DND-41 (cell line): ENCODE data around the gene EMILIN2.

Experiments
- EZH2 ChIP-seq: IDR thresholded peaks from 3 replicates; pipeline ENCODE4 v1.6.1; 2012; ENCODE audit warnings: borderline replicate concordance, low read depth, mild to moderate bottlenecking, moderate library complexity, low read length, inconsistent platforms; ENCODE audit not compliant: severe bottlenecking
- TF ChIP-seq, protein P1 (sequence below): IDR thresholded peaks from 2 replicates; pipeline ENCODE4 v1.5.1; 2012; ENCODE audit warnings: borderline replicate concordance, low read length, moderate library complexity, mild to moderate bottlenecking; ENCODE audit not compliant: poor library complexity, severe bottlenecking; ENCODE audit errors: extremely low read depth

GRCh38 chr18:2908166-2908945 lies 61.5 kb downstream of the EMILIN2 start:
- no peak for TF ChIP-seq EZH2
- TF ChIP-seq, protein P1, sequence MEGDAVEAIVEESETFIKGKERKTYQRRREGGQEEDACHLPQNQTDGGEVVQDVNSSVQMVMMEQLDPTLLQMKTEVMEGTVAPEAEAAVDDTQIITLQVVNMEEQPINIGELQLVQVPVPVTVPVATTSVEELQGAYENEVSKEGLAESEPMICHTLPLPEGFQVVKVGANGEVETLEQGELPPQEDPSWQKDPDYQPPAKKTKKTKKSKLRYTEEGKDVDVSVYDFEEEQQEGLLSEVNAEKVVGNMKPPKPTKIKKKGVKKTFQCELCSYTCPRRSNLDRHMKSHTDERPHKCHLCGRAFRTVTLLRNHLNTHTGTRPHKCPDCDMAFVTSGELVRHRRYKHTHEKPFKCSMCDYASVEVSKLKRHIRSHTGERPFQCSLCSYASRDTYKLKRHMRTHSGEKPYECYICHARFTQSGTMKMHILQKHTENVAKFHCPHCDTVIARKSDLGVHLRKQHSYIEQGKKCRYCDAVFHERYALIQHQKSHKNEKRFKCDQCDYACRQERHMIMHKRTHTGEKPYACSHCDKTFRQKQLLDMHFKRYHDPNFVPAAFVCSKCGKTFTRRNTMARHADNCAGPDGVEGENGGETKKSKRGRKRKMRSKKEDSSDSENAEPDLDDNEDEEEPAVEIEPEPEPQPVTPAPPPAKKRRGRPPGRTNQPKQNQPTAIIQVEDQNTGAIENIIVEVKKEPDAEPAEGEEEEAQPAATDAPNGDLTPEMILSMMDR: no peak
